Measurements from ENCODE around the gene SMIM45.
"Not testable (repeated sequence)": the region's sequence is repeated elsewhere in the genome, so short reads cannot be mapped to it uniquely, and the experiment has no call there.

SMIM45 gene

GRCh38 chr22:41935509-41935908 is 16.4 kb upstream of the SMIM45 start:
- DNase-seq = no peak

- no peak for DNase-seq
These were observed 15.1 kb upstream of the SMIM45 start for GRCh38 chr22:41936894-41937169.

DNA sequence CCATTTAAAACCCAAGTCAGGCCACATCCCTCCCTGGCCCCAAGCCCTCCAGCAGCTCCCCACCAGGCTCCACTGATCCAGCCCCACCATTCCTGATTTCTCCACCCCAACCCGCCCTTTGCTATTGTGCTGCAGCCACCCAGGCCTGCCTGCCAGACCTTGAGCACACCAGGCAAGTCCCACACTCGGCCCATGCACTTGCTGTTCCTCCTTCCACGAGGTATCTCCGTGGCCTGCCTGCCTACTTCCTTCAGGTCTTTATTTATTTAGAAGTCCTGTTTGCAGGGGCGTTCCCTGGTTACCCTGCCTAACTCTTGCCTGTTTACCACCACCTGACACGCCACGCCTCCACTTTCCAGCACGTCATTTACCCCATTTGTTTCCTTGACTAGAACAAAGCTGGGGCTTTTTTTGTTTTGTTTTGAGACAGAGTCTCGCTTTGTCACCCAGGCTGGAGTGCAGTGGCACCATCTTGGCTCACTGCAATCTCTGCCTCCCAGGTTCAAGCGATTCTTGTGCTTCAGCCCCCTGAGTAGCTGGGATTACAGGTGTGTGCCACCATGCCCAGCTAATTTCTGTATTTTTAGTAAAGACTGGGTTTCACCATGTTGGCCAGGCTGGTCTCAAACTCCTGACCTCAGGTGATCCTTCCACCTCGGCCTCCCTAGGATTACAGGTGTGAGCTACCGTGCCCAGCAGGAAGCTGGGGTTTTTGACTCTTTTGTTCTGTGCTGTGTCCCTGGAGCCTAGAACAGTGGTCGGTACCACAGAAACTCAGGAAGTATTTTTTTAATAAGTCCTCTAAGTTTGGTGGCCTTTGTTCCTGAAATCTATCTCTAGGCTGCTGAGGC is 11.7 kb upstream of the SMIM45 start:
- no peak for DNase-seq

DNA sequence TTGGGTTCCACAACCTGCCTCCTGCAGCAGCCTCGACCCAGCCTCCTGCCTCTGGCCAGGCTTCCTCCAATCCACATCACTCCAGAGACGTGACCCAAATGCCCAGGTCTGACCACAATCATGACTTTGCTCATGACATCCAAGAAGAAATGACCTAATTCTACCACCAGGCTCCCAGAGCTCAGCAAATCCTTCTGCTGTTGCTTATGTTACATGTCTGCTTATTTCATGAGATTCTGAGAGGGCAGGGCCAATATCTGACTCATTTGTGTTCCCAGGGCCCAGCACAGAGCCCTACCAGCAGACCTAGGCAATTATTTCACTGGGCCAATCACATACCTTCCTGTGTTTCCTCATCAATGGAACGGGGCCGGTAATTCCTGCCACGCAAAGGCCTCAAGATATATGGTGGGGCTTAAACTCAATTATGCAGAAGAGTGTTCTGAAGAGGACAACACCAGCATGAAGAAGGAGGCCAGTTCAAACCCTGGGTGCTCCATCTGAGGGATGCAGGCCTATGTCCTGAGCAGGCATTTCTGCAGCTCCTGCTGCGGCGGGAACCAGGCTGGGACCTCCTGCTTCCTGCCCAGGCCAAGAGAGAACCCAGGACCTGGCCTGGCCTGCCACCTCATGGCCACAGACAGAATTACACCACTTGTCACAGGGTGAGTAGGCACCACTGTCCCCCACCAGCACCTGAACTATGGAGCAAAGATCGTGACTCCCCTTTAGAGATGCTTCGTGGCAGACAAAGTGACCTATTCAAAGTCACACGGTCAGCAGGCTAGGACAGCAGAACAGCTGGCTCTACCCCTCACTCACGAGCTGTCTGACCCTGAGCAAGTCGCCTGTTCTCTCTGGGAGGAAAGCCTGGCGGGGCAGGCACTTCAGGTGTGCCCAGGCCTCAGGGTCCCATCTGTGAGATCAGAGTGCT is 10.9 kb upstream of the SMIM45 start:
- DNase-seq = no peak

DNA sequence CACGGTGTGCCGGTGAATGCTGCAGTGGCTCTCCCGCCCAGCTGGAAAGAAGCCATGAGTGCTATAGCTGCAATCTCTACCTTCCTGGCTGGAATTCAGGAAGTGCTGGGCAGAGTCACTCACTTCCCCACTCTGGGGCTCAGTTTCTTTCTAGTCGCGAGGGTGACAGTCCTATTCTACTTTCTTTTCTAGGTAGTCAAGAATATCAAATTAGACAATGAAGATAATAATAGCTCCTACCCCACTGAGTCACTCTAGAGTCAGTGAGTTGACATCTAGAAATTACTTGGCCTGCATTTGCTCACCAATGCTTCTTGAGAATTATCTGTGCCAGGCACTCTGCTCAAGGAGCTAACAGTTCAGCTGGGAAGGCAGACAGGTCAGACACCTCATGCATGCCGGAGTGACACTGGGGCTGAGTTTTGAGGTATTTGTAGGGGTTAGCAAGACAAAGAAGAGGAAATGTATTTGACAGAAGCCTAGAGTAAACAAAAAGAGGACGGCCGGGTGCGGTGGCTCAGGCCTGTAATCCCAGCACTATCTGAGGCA is 8.2 kb upstream of the SMIM45 start:
- DNase-seq = no peak

DNA sequence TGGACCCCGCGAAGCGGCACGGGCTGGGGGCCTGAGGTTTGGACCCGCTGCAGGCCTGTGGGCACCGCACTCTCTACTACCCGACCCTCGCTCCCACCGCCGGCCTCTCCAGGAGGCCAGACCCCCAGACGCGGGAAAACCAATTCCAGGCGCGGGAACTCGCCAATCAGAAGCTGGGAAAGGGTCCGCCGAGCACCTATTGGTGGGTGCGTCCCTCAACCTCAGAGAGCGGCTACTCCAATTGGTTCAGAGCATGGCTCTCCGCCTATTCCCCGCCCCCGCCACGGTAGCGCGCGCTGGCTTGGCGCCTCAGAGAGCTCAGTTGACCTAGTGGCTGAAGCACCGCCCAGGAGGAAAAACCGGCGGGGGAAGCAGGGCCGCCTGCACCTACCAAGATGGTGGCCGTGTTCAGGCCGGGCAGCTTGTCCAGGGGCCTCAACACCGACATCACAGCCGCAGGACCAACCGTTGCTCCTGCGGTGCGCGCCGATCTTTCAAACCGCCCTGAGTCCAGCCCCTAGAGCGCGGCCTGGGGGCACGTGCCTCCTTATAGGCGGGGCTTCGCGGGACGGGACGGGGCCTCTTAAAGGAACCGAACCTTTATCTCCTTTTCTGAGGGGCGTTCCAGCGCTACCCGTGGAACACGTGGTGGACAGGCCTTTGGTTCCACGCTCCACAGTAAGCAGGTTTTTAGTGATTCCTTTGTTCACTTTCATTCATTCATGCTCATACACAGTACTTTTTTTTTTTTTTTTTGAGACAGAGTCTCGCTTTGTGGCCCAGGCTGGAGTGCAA is 5.1 kb upstream of the SMIM45 start, which contains the start of gene CENPM:
TSS of gene CENPM (minus strand) at position 524 of the 795 bp plus-strand sequence. CDS start at position 448, 76 bp downstream.
- peak; percentile 81 for DNase-seq

DNA sequence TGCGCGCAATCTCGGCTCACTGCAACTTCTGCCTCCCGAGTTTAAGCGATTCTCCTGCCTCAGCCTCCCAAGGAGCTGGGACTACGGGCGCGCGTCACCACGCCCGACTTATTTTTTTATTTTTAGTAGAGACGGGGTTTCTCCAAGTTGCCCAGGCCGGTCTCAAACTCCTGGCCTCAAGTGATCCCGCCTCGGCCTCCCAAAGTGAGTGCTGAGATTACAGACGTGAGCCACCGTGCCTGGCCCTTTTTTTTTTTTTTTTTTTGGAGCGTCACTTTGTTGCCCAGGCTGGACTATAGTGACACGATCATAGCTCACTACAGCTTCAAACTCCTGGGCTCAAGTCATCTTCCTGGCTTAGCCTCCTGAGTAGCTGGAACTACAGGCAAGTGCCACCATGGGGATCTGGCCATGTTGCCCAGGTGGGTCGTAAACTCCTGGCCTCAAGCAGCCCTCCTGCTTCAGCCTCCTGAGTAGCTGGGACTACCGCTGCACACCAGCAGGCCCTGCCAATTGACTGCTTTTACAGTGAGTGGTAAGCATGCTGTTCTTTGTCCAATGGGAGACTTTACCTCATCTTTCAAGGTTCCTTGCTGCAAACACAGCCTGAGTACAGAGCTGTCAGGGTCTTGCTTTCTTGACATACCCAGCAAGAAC is 4.4 kb upstream of the SMIM45 start:
- DNase-seq = no peak

DNA sequence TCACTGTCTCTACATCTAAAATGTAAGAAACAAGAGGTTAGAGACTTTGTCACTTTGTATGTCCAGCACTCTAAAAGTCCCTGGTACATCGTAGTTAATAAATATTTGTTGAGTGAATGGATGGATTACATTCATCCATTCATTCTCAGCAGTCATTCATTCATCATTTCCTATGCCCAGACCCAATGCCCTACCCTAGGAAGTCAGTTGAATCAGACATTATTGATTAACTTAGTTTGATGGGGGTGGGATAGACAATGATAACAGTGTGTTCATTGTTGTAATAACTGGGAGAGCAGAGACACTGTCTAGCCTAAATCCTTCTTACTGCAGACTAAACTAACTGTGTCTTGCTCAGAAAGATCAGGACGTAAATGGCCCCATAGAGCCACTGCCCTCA is 3.8 kb upstream of the SMIM45 start:
- no peak for DNase-seq

DNA sequence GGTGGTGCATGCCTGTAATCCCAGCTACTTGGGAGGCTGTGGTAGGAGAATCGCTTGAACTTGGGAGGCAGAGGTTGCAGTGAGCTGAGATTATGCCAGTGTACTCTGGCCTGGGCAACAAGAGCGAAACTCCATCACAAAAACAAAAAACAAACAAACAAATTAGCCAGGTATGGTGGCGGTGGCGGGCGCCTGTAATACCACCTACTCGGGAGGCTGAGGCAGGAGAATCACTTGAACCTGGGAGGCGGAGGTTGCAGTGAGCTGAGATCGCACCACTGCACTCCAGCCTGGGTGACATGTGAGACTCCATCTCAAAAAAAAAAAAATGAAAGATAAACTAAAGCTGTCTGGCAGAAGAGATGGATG is 3.0 kb upstream of the SMIM45 start:
- DNase-seq = not testable (repeated sequence)

- DNase-seq = no peak
These were observed 2.5 kb upstream of the SMIM45 start for GRCh38 chr22:41949297-41949965.

GRCh38 chr22:41952713-41953112 is 763 bp downstream of the SMIM45 start:
- no peak for DNase-seq

DNA sequence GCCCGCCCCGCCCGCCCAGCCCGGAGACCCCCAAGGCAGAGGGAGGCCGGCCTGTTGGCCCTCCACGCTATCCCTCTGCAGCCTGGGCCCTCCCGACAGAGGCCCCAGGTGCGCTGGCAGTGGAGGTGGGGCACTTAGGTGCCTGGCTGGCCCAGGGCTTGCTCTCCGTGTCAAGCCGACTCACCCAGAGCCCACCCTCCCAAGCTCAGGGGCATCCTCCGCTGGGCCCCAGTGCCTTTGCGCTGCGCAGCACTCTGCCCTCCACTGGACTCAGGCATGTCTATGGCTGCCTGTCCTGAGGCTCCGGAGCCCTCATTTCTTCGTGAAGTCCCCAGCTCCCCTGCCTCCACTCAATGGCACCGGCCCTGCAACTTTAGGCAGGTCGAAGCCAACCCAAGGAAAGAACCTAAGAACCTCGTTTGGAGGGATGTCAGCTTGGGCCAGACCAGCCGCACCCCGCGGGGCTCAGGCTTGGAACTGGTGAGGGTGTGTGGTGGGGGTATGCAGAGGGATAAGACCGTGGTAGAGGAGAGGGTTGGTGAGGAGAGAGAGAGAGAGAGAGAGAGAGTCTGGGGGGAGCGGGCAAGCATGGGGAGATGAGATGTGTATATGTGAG is 6.1 kb downstream of the SMIM45 start:
- DNase-seq = no peak

GRCh38 chr22:41963453-41964111 is 11.6 kb downstream of the SMIM45 start:
- no peak for DNase-seq

DNA sequence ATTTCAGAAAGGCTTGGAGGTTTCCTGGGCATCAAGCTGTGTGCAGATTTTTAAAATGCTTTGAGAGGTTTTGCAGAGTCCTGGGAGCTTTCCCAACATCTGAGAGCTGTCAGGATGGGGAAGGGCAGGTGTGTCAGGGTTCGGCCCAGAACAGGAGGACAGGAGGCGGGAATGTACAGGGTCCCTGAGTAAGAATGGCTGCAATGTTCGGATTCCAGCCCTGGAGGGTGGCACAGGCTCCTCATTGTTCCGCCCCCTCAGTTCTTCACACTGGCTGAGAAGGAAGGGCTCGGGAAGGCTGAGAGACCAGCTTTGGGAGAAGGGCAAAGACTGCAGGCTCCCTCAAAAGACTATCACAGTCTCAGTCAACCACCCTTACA is 12.2 kb downstream of the SMIM45 start:
- no peak for DNase-seq

- DNase-seq = no peak
These were observed 14.3 kb downstream of the SMIM45 start for GRCh38 chr22:41966225-41966606.

GRCh38 chr22:41966607-41967240 is 14.8 kb downstream of the SMIM45 start:
- no peak for DNase-seq

DNA sequence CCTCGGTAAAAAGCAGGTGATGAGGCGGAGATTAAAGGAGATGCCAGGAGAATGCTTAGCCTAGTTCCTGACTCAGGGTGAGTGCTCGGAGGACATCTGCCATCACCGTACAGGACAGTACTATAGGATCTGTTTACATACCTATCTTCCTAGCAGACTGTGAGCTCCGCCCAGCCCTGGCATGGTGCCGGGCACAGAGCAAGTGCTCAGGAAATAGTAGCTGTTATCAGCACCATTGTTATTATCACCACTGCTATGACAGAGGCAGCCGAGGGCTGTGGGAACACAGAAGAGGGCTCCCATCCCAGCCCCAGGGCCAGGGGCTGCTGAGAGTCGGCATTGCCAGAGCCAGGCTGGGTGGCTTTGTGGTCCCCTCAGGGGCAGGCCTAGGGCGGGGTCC is 16.7 kb downstream of the SMIM45 start:
- no peak for DNase-seq

DNA sequence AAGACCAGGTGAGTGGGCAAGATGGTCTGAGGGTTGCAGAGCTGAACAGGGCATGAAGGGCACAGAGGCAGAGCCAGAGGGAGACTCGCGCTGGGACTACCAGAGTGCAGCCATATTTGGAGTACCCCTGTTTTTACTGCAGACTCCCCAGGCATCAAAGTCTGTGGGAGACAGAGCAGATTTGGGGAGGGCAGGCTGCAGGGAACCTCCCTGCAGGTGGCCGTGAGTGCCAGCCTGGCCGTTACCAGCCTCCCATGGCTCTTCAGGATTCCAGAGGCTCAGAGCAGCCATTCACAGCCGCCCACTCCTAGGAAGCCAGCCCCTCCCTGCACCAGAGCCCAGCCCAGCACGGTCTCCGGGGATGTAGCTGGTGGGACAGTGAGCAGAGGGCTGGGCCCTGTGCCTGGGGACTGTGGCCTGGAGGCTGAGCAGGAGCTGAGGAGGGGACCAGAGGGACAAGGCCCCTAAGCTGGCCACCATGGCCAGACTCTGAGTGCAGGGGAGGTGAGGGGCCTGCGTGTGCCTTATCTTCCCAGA is 17.2 kb downstream of the SMIM45 start, which contains the start of gene SEPTIN3:
TSS of gene SEPTIN3 (plus strand) at position 334 of the 537 bp plus-strand sequence. CDS start 2,050 bp downstream, outside the sequence.
- DNase-seq = no peak

GRCh38 chr22:41970601-41971000 is 18.7 kb downstream of the SMIM45 start:
- no peak for DNase-seq

- DNase-seq = no peak
These were observed 19.5 kb downstream of the SMIM45 start for GRCh38 chr22:41971431-41971830.

All from NCI-H1417 treated with DMSO at 0.1 percent for 48 hours (cell line).